NCI-H187 treated with DMSO at 0.1 percent for 48 hours (cell line): ENCODE results near the gene HPCAL1.

Experiments used
- DNase-seq: peaks from one replicate; lab custom pipeline; 2025; lab: John Stamatoyannopoulos, UW

The HPCAL1 gene

GRCh38 chr2:10269711-10270610 is 32.7 kb upstream of the HPCAL1 start:
- no peak for DNase-seq

- no peak for DNase-seq
These were observed 31.2 kb upstream of the HPCAL1 start for GRCh38 chr2:10271509-10271908.

DNA sequence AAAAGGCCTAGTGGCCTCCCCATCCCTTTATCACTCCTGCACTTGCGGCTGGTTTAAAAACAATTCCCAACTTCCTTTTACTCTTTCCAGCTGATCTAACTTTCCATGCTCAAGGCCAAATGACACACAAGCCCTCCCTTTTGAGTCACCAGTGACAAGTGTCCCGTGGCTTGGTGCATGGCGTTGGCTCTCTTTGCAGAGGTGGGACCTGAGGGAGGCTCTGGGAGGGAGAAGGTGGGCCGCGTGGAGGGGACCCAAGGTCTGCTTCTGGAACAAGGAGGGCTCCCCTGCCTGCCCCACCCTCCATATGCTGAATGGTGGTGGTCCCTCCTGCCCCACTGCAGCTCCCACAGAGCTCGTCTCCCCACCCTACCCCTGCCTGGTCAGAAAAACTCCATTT is 30.8 kb upstream of the HPCAL1 start:
- DNase-seq, result no peak

GRCh38 chr2:10272464-10272863 is 30.2 kb upstream of the HPCAL1 start:
- no peak for DNase-seq

DNA sequence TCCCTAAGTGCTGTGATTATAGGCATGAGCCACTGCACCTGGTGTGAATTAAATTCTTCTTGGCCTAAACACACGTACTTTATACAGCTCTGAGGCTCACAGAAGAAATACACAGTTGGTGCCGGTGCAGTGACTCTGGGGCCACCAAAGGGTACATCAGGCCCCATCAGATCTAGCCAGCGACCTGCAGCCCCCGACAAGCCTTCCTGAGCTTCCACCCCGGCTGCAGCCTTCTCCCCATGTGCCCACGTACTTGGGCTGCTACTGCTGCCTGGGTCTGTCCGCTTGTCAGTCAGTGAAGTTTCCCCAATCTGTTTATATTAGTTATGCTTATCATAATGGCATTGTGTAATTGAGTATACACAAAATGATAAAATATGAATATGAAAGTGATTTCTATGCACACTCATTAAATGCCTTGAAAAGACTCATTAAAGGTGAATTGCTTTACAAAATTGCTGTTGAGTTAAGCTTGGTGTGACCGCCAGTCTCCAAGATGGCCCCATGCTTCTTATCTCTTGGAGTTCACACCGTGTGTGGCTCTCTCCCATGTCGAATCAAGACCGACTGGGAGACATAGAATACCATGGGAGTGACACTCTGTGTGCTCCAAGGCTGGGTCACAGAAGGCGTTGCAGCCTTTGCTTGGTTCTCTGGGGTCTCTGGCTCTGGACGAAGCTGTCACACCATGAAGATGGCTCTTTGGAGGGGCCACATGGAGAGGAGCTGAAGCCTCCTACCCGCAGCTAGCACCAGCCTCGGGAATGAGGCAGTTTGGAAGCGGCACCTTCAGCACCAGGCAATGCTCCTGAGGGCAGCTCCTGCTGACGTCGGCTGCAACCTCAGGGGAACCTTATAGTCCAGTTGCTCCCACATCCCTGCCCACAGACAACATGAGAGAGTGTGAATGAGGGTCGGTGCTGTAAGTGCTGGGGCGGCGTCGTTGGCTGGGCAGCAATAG is 29.2 kb upstream of the HPCAL1 start:
- no peak for DNase-seq

DNA sequence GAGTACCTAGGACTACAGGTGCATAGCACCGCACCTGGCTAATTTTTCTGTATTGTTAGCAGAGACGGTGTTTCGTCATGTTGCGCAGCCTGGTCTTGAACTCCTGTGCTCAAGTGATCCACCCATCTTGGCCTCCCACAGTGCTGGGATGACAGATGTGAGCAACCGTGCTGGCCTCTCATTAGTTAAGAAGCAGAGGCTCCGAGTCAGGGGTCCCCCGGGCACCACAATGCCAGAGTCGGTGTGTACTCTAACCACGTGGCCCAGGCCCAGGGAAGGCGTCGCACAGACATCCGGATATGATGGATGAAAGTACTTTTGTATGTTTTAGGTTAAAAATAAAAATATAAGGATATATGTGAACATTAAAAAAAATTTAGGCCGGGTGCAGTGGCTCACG is 28.3 kb upstream of the HPCAL1 start:
- DNase-seq, result no peak

- no peak for DNase-seq
These were observed 27.5 kb upstream of the HPCAL1 start for GRCh38 chr2:10274983-10275802.

GRCh38 chr2:10276481-10277292 is 26.0 kb upstream of the HPCAL1 start:
- no peak for DNase-seq

DNA sequence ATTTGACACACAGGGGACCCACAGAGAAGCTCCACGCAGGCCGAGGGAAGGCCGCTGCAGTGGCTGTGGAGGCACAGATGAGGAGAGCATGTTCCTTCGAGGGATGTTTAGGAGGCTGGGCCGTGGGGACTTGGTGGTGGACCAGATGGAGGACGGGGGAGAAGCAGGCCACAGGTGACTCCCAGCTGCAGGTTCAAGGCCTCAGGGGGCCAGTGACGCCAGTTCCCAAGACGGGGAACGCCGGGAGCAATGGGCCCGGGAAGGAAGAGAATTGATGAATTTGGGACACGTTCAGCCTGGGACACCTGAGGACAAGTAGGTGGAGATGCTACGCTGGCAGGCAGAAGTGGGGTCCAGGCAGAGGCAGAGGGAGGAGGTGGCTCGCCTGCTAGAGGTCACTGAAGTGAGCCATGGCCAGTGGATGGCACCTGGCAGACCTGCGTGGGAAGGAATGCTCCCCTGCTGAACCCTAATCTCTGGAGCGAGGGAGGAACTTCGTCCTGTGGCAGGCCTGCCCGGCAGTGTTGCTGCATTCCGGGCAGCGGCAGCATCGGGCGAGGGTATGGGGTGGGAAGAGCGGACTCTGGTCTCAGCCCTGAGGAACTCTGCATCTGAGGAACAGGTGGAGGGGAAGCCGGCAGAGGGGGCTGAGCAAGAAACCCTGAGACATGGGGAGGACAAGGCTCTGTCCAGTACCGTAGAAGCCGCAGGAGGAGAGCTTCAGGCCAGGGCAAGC is 25.2 kb upstream of the HPCAL1 start:
- DNase-seq, result no peak

GRCh38 chr2:10278029-10278762 is 24.5 kb upstream of the HPCAL1 start:
- DNase-seq, result no peak

DNA sequence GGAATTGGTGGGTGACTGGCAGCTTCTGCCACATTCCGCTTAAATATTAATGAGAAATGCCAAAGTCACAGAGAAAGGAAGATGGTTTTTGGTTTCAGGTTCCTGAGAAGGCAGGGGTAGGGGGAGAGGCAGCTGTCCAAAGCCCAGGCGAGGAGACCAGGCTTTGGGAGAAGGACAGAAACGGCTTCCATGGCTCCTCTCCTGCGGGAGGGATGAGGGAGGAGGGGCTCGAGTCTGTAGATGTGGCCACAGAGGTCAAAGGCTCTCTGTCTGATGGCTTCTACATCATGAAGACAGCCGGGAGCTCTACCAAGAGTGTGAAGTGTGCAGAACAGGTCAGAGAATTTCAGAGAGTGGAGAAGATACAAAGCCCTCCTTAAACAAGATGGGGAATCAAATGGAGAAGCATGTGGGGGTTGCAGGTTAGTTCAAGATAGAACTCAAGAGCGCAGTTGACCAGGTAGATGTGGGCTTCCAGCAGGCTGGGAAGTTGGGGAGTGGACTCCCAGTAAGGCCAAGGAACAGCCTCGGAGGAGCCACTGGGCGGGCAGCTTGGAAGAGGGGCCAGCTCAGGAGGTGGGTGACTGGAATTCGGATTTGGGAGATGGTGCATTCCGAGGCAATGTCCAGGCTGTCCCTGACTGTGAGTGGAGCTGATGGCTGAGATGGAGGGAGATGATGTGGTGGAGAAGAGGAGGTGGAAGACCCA is 23.8 kb upstream of the HPCAL1 start:
- DNase-seq, result no peak

DNA sequence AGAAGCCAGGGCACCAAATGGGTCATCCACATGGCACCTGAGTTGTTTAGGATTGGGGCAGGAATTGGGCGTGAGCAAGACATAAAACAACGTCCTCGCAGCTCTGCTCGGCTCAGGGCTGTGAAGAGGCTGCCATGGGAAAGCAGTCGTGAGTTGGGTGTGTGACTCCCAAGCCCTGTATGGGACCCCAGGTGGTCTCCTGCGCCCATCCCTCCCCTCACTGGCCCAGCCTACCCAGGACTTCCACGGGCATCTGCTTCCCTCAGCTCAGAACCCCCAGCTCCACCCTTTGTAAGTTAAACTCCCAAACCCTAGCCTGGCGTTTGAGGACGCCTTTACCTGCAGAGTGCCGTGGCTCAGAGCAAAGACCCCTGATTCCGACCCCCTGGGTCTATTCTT is 23.2 kb upstream of the HPCAL1 start:
- no peak for DNase-seq

GRCh38 chr2:10279946-10280463 is 22.7 kb upstream of the HPCAL1 start:
- no peak for DNase-seq

- DNase-seq, result no peak
These were observed 20.8 kb upstream of the HPCAL1 start for GRCh38 chr2:10281891-10282290.

GRCh38 chr2:10282611-10283105 is 20.0 kb upstream of the HPCAL1 start:
- no peak for DNase-seq

DNA sequence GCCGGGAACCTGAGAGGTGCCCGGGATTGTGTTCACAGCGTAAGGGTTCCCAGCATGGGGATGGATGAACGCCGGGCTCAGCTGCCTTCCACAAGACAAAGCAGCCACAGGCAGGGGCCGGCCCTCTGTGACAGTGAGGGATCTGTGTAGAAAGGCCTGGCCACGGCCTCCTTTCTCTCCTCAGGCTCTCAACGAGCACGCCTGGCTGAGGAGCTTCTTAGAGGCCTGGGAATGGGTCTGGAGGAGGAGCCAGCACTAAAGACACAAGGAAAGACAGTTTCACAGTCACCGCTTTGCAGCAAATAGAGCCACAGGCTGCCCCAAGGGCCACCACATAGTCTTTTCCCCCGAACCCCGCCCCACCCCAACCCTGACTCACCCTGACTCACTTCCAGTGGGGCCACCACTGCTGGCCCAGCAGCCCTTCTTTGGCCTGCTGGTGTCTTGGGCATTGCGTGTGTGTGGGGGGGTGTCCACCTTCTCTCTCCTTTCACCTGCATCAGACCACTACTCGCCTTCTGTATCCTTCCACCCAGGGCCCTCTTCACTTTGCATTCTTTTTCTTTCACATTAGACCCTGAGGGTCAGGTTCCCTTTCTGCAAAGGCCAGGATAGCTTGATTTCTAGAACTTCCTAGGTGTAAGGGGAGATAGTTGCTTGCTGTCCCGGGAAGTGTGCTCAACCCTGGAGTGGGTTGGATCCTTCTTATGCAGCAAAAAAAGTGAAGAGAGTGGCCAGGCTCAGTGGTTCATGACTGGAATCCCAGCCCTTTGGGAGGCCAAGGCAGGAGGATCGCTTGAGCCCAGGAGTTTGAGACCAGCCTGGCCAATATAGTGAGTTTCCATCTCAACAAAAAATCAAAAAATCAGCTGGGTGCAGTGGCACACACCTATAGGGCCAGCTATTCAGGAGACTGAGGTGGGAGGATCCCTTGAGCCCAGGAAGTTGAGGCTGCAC is 19.3 kb upstream of the HPCAL1 start:
- DNase-seq, result no peak

GRCh38 chr2:10284108-10284870 is 18.4 kb upstream of the HPCAL1 start:
- DNase-seq, result no peak
